ENCODE results near the gene STK32B. TPM values are rescaled to one million over a fixed set of nuclear protein-coding genes. Genes with fewer than 3 reads are reported as not detected.

Gene STK32B
- total and polyA plus RNA-seq, 2 donors (not counting 3 experiments of a cell fraction or from before 2014, with no cell fraction given), result 5.6 to 7.8 TPM

- DNase-seq (ENCODE audit: low read depth, low spot score) (no peak), FAIRE-seq (no peak)
- Histone ChIP-seq H2AFZ (ENCODE audit: low read depth, low read length) (no peak overlapping the region), H3K4me3 (replicated peaks in 1 of 3; ENCODE audit: insufficient read depth in 1 of 3, low read depth in 1 of 3, low read length in 3 of 3) (no peak overlapping the region), H3K27me3 (ENCODE audit: control insufficient read depth in 2 of 2, insufficient read depth in 2 of 2, low read length in 2 of 2) (peaks cover 5 to 14% of the 10 kb centered on the region in 2 experiments), H3K27ac (ENCODE audit: insufficient read depth, low read depth, low read length) (no peak overlapping the region), H3K36me3 (ENCODE audit: control insufficient read depth in 2 of 2, extremely low read depth in 1 of 2, insufficient read depth in 2 of 2, low read length in 2 of 2) (no peaks in the 10 kb centered on the region), H3K4me1 (ENCODE audit: control insufficient read depth, extremely low read depth, insufficient read depth, low read length) (no peaks in the 10 kb centered on the region), H3K79me2 (ENCODE audit: control insufficient read depth, insufficient read depth, low read length) (no peaks in the 10 kb centered on the region), H3K4me2 (ENCODE audit: insufficient read depth, low read length) (no peak overlapping the region), H4K20me1 (replicated peaks; ENCODE audit: control insufficient read depth, extremely low read depth, insufficient read depth, low read length) (no peaks in the 10 kb centered on the region), H3K9me3 (replicated peaks; ENCODE audit: control insufficient read depth, insufficient read depth, low read length) (no peaks in the 10 kb centered on the region), H3K9me1 (replicated peaks; ENCODE audit: control insufficient read depth, extremely low read depth, insufficient read depth, low read length) (no peaks in the 10 kb centered on the region), H3K9ac (replicated peaks; ENCODE audit: extremely low read depth, insufficient read depth, low read length) (no peak overlapping the region)
- no TSS peak for BruUV-seq (replicated peaks)
- ChIA-PET CTCF (no interaction called here), POLR2A (no interaction called here)
- TF ChIP-seq CTCF (IDR thresholded peaks at IDR 0.05; ENCODE audit: extremely low read depth in 1 of 2, insufficient read depth in 1 of 2, low read depth in 1 of 2, low read length in 2 of 2) (no peak), MYC (IDR thresholded peaks at IDR 0.05; ENCODE audit: low read depth, low read length) (no peak), JUN (IDR thresholded peaks at IDR 0.05; ENCODE audit: borderline replicate concordance, insufficient read depth, insufficient read length, low read depth) (no peak), FOS (IDR thresholded peaks at IDR 0.05; ENCODE audit: borderline replicate concordance, insufficient read depth, low read length) (no peak)
- intact Hi-C loops (cut with micrococcal nuclease) (no loop called here), dilution Hi-C loops (cut with MboI; ENCODE audit: extremely low pct_ligation_motif_present, low sequenced_read_pairs) (no loop called here)
Measured at GRCh38 chr4:5009796-5010195, 41.5 kb upstream of the STK32B start.

GRCh38 chr4:5010984-5011383 is 40.3 kb upstream of the STK32B start:
- Histone ChIP-seq H3K9me1 (replicated peaks; ENCODE audit: control insufficient read depth, extremely low read depth, insufficient read depth, low read length) (no peaks in the 10 kb centered on the region), H3K4me2 (ENCODE audit: insufficient read depth, low read length) (no peak overlapping the region), H3K9ac (replicated peaks; ENCODE audit: extremely low read depth, insufficient read depth, low read length) (no peak overlapping the region), H3K36me3 (ENCODE audit: control insufficient read depth in 2 of 2, extremely low read depth in 1 of 2, insufficient read depth in 2 of 2, low read length in 2 of 2) (no peaks in the 10 kb centered on the region), H3K4me1 (ENCODE audit: control insufficient read depth, extremely low read depth, insufficient read depth, low read length) (no peaks in the 10 kb centered on the region), H2AFZ (ENCODE audit: low read depth, low read length) (no peak overlapping the region), H4K20me1 (replicated peaks; ENCODE audit: control insufficient read depth, extremely low read depth, insufficient read depth, low read length) (no peaks in the 10 kb centered on the region), H3K27me3 (ENCODE audit: control insufficient read depth in 2 of 2, insufficient read depth in 2 of 2, low read length in 2 of 2) (peaks cover 5 to 15% of the 10 kb centered on the region in 2 experiments), H3K4me3 (replicated peaks in 1 of 3; ENCODE audit: insufficient read depth in 1 of 3, low read depth in 1 of 3, low read length in 3 of 3) (no peak overlapping the region), H3K79me2 (ENCODE audit: control insufficient read depth, insufficient read depth, low read length) (no peaks in the 10 kb centered on the region), H3K27ac (ENCODE audit: insufficient read depth, low read depth, low read length) (no peak overlapping the region), H3K9me3 (replicated peaks; ENCODE audit: control insufficient read depth, insufficient read depth, low read length) (no peaks in the 10 kb centered on the region)
- intact Hi-C loops (cut with micrococcal nuclease), result no loop called here
- dilution Hi-C loops (cut with MboI; ENCODE audit: extremely low pct_ligation_motif_present, low sequenced_read_pairs), result no loop called here
- CTCF ChIA-PET, result interaction anchor here (0.8 to 1.8 kb wide), 2 partner anchors 40 to 449 kb away, joined by 3 to 5 read pairs; no protein-coding TSS in a partner anchor
- BruUV-seq (replicated peaks), result no TSS peak
- DNase-seq (ENCODE audit: low read depth, low spot score), result no peak
- no peak for TF ChIP-seq POLR2AphosphoS5 (IDR thresholded peaks at IDR 0.05; ENCODE audit: insufficient read depth, low read depth, low read length)
- no peak for TF ChIP-seq CTCF (IDR thresholded peaks at IDR 0.05; ENCODE audit: extremely low read depth in 1 of 2, insufficient read depth in 1 of 2, low read depth in 1 of 2, low read length in 2 of 2)
- TF ChIP-seq GATA2 (IDR thresholded peaks at IDR 0.05; ENCODE audit: insufficient read depth, insufficient read length, low read depth, low read length), result no peak
- no peak for TF ChIP-seq MAX (IDR thresholded peaks at IDR 0.05; ENCODE audit: insufficient read depth, insufficient read length)
- TF ChIP-seq JUN (IDR thresholded peaks at IDR 0.05; ENCODE audit: borderline replicate concordance, insufficient read depth, insufficient read length, low read depth), result no peak
- TF ChIP-seq FOS (IDR thresholded peaks at IDR 0.05; ENCODE audit: borderline replicate concordance, insufficient read depth, low read length), result no peak
- TF ChIP-seq EZH2 (IDR thresholded peaks at IDR 0.05; ENCODE audit: borderline replicate concordance, low read depth, low read length, severe bottlenecking), result no peak
- TF ChIP-seq MYC (IDR thresholded peaks at IDR 0.05; ENCODE audit: low read depth, low read length), result no peak
- POLR2A ChIA-PET, result no interaction called here
- no peak for FAIRE-seq

All from endothelial cell of umbilical vein (primary cell).